Measurements from ENCODE around the gene KIF26B.
"Not testable (repeated sequence)": the region's sequence is repeated elsewhere in the genome, so short reads cannot be mapped to it uniquely, and the experiment has no call there.

The KIF26B gene

GRCh38 chr1:245118066-245118465 is 36.7 kb upstream of the KIF26B start:
- H3K9me3 ChIP-seq (ENCODE audit: control insufficient read depth, low read length), result no peaks in the 10 kb centered on the region
- H3K4me3 ChIP-seq (ENCODE audit: low read length), result no peak overlapping the region
- no peaks in the 10 kb centered on the region for H3K4me1 ChIP-seq (ENCODE audit: control insufficient read depth, insufficient read depth, low read length)
- H3K9ac ChIP-seq (ENCODE audit: low read length), result no peak overlapping the region
- no peaks in the 10 kb centered on the region for H3K27me3 ChIP-seq (replicated peaks; ENCODE audit: control insufficient read depth, insufficient read depth, low read length)
- H3K36me3 ChIP-seq (ENCODE audit: control insufficient read depth, insufficient read depth, low read length, severe bottlenecking), result no peaks in the 10 kb centered on the region
- no peak for DNase-seq (ENCODE audit: low read depth)

- no peaks in the 10 kb centered on the region for H3K4me1 ChIP-seq (ENCODE audit: control insufficient read depth, insufficient read depth, low read length)
- H3K36me3 ChIP-seq (ENCODE audit: control insufficient read depth, insufficient read depth, low read length, severe bottlenecking), result no peaks in the 10 kb centered on the region
- H3K4me3 ChIP-seq (ENCODE audit: low read length), result no peak overlapping the region
- no peaks in the 10 kb centered on the region for H3K9me3 ChIP-seq (ENCODE audit: control insufficient read depth, low read length)
- no peak for DNase-seq (ENCODE audit: low read depth)
- no peaks in the 10 kb centered on the region for H3K27me3 ChIP-seq (replicated peaks; ENCODE audit: control insufficient read depth, insufficient read depth, low read length)
- no peak overlapping the region for H3K9ac ChIP-seq (ENCODE audit: low read length)
Measured at GRCh38 chr1:245118806-245119205, 36.0 kb upstream of the KIF26B start.

DNA sequence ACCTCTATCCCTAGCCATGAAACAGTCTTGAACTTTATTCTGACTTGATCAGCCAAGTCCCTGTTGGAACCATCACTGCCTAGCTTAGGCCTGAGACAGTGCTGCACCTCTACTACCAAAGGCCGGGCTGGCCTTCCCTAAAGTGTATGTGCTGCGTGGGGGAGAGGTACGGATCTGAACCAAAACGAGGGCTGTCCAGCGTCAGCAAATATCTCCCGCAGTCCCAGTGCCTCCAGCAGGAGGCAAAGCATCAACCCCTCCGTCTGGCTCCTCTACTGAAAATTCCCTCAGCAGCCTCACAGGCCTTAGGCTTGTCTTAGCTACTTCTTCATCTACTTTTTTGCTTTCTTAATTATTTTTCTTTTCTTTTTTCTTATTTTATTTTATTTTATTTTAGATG is 33.3 kb upstream of the KIF26B start:
- Histone ChIP-seq H3K4me3 (ENCODE audit: low read length) (no peak overlapping the region), H3K9ac (ENCODE audit: low read length) (no peak overlapping the region), H3K27me3 (replicated peaks; ENCODE audit: control insufficient read depth, insufficient read depth, low read length) (no peaks in the 10 kb centered on the region), H3K4me1 (ENCODE audit: control insufficient read depth, insufficient read depth, low read length) (no peaks in the 10 kb centered on the region), H3K9me3 (ENCODE audit: control insufficient read depth, low read length) (no peaks in the 10 kb centered on the region), H3K36me3 (ENCODE audit: control insufficient read depth, insufficient read depth, low read length, severe bottlenecking) (no peaks in the 10 kb centered on the region)
- DNase-seq (ENCODE audit: low read depth), result no peak

DNA sequence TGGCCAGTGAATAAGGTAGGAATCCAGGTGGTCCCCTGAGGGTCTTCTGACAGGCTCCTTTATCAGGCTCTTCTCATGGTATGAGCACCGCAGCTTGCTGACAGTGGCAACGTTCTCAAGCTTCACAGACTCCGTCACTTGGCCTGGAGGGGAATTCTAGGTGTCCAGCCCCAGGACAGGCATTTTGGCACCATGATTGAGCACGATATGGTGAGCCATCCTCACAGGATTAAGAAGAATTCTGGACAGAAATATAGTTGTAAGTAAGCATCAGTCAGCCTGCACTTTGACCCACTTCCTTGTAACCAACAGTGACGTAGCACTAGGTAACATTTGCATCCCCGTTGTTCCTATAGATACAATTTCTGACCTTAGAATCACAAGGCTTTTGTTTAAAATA is 30.5 kb upstream of the KIF26B start:
- Histone ChIP-seq H3K9me3 (ENCODE audit: control insufficient read depth, low read length) (no peaks in the 10 kb centered on the region), H3K27me3 (replicated peaks; ENCODE audit: control insufficient read depth, insufficient read depth, low read length) (peaks cover 5% of the 10 kb centered on the region), H3K4me3 (ENCODE audit: low read length) (no peak overlapping the region), H3K36me3 (ENCODE audit: control insufficient read depth, insufficient read depth, low read length, severe bottlenecking) (no peaks in the 10 kb centered on the region), H3K4me1 (ENCODE audit: control insufficient read depth, insufficient read depth, low read length) (no peaks in the 10 kb centered on the region), H3K9ac (ENCODE audit: low read length) (no peak overlapping the region)
- no peak for DNase-seq (ENCODE audit: low read depth)

GRCh38 chr1:245124644-245125043 is 30.1 kb upstream of the KIF26B start:
- no peak overlapping the region for H3K4me3 ChIP-seq (ENCODE audit: low read length)
- H3K4me1 ChIP-seq (ENCODE audit: control insufficient read depth, insufficient read depth, low read length), result no peaks in the 10 kb centered on the region
- H3K9ac ChIP-seq (ENCODE audit: low read length), result no peak overlapping the region
- DNase-seq (ENCODE audit: low read depth), result no peak
- peaks cover 5% of the 10 kb centered on the region for H3K27me3 ChIP-seq (replicated peaks; ENCODE audit: control insufficient read depth, insufficient read depth, low read length)
- H3K36me3 ChIP-seq (ENCODE audit: control insufficient read depth, insufficient read depth, low read length, severe bottlenecking), result no peaks in the 10 kb centered on the region
- no peaks in the 10 kb centered on the region for H3K9me3 ChIP-seq (ENCODE audit: control insufficient read depth, low read length)

- Histone ChIP-seq H3K9me3 (ENCODE audit: control insufficient read depth, low read length) (no peaks in the 10 kb centered on the region), H3K36me3 (ENCODE audit: control insufficient read depth, insufficient read depth, low read length, severe bottlenecking) (no peaks in the 10 kb centered on the region), H3K27me3 (replicated peaks; ENCODE audit: control insufficient read depth, insufficient read depth, low read length) (peaks cover 9% of the 10 kb centered on the region), H3K4me1 (ENCODE audit: control insufficient read depth, insufficient read depth, low read length) (no peaks in the 10 kb centered on the region), H3K4me3 (ENCODE audit: low read length) (no peak overlapping the region), H3K9ac (ENCODE audit: low read length) (no peak overlapping the region)
- no peak for DNase-seq (ENCODE audit: low read depth)
Measured at GRCh38 chr1:245126530-245126929, 28.3 kb upstream of the KIF26B start.

DNA sequence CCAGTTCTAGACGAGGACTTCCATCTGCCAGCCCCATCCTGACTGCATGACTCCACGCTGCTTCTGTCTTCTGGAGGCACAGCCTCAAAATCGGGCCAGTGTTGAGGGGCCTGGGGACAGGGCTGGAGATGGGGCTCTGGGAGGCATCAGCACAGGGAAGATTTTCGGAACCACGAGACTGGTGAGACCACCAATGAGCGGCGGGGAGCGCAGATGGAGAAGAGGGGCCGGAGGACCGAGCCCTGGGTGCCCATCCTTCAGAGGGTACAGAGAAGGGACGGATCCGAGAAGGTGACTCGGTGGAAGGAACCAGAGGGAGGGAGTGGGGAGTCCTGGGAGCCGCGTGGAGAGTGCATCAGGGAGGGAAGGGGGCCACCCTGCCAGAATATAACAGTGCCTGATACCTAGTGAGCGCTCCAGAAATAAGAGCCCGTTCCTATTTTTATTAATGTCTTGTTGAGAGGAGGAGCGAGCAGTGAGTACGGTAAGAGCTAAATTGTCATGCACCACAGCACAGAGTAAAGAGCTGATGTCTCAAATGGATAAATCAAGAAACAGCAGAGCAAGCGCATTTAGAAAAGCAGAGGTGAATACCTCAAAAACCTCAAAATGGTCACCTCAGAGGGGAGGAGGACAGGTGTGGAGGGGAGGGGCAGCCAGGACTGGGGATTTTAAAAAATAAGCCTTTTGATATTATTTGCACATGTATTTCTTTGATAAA is 26.2 kb upstream of the KIF26B start:
- H3K4me1 ChIP-seq (ENCODE audit: control insufficient read depth, insufficient read depth, low read length), result no peaks in the 10 kb centered on the region
- no peak for DNase-seq (ENCODE audit: low read depth)
- no peaks in the 10 kb centered on the region for H3K9me3 ChIP-seq (ENCODE audit: control insufficient read depth, low read length)
- H3K27me3 ChIP-seq (replicated peaks; ENCODE audit: control insufficient read depth, insufficient read depth, low read length), result peaks cover 14% of the 10 kb centered on the region
- H3K9ac ChIP-seq (ENCODE audit: low read length), result no peak overlapping the region
- H3K36me3 ChIP-seq (ENCODE audit: control insufficient read depth, insufficient read depth, low read length, severe bottlenecking), result no peaks in the 10 kb centered on the region
- no peak overlapping the region for H3K4me3 ChIP-seq (ENCODE audit: low read length)

GRCh38 chr1:245129319-245130240 is 25.2 kb upstream of the KIF26B start:
- no peaks in the 10 kb centered on the region for H3K9me3 ChIP-seq (ENCODE audit: control insufficient read depth, low read length)
- no peak for DNase-seq (ENCODE audit: low read depth)
- no peaks in the 10 kb centered on the region for H3K36me3 ChIP-seq (ENCODE audit: control insufficient read depth, insufficient read depth, low read length, severe bottlenecking)
- no peak overlapping the region for H3K9ac ChIP-seq (ENCODE audit: low read length)
- peaks cover 17% of the 10 kb centered on the region for H3K27me3 ChIP-seq (replicated peaks; ENCODE audit: control insufficient read depth, insufficient read depth, low read length)
- H3K4me1 ChIP-seq (ENCODE audit: control insufficient read depth, insufficient read depth, low read length), result no peaks in the 10 kb centered on the region
- H3K4me3 ChIP-seq (ENCODE audit: low read length), result no peak overlapping the region

DNA sequence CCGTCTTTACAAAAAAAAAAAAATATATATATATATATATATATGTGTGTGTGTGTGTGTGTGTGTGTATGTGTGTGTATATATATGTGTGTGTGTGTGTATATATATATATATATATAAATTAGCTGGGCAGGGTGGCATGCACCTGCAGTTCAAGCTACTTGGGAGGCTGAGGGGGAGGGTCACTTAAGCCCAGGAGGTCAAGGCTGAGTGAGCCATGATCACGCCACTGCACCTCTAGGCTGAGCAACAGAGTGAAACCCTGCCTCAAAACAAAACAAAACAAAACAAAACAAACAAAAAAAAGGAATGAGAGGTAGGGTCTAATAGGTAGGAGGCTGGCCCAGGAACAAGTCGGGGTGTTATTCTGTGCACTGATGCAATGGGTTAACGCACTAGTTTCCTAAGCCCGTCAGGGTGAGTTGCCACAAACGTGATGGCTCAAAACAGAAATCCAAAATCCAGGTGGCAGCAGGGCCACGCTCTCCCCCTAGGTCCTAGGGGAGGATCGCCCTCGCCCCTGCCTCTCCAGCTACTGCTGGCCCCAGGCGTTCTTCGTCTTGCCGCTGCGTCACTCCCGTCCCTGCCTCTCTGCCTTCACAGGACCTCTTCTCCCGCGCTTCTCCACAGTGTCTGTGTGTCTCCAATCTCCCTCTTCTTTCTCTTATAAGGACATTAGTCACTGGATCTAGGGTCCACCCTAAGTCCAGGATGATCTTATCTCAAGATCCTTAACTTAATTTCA is 24.3 kb upstream of the KIF26B start:
- H3K27me3 ChIP-seq (replicated peaks; ENCODE audit: control insufficient read depth, insufficient read depth, low read length), result peaks cover 17% of the 10 kb centered on the region
- H3K36me3 ChIP-seq (ENCODE audit: control insufficient read depth, insufficient read depth, low read length, severe bottlenecking); H3K4me1 ChIP-seq (ENCODE audit: control insufficient read depth, insufficient read depth, low read length); DNase-seq (ENCODE audit: low read depth); H3K9ac ChIP-seq (ENCODE audit: low read length); H3K4me3 ChIP-seq (ENCODE audit: low read length); H3K9me3 ChIP-seq (ENCODE audit: control insufficient read depth, low read length): not testable (repeated sequence)

- no peaks in the 10 kb centered on the region for H3K4me1 ChIP-seq (ENCODE audit: control insufficient read depth, insufficient read depth, low read length)
- H3K9me3 ChIP-seq (ENCODE audit: control insufficient read depth, low read length), result no peaks in the 10 kb centered on the region
- no peak overlapping the region for H3K4me3 ChIP-seq (ENCODE audit: low read length)
- no peak for DNase-seq (ENCODE audit: low read depth)
- H3K27me3 ChIP-seq (replicated peaks; ENCODE audit: control insufficient read depth, insufficient read depth, low read length), result peaks cover 17% of the 10 kb centered on the region
- no peaks in the 10 kb centered on the region for H3K36me3 ChIP-seq (ENCODE audit: control insufficient read depth, insufficient read depth, low read length, severe bottlenecking)
- H3K9ac ChIP-seq (ENCODE audit: low read length), result no peak overlapping the region
Measured at GRCh38 chr1:245131026-245131393, 23.8 kb upstream of the KIF26B start.

DNA sequence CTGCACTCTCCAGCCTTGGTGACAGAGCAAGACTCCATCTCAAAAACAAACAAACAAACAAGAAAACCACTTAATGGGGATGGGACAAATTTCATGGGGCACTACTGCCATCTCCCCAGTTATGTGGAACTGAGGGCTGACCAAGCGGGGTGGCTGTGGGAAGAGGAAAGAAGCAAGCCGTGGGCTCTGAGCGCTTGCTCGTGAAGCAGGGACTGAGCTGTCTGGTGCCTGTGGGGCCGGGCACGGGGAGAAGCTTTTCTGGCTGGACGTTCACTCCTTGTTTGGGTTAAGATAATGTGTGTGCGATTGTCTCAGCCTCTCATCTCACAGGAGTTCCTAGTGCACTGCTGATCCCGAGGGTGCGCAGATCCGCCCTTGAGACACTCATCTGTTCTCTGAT is 22.0 kb upstream of the KIF26B start:
- DNase-seq (ENCODE audit: low read depth), result no peak
- Histone ChIP-seq H3K9ac (ENCODE audit: low read length) (no peak overlapping the region), H3K27me3 (replicated peaks; ENCODE audit: control insufficient read depth, insufficient read depth, low read length) (peaks cover 18% of the 10 kb centered on the region), H3K4me1 (ENCODE audit: control insufficient read depth, insufficient read depth, low read length) (no peaks in the 10 kb centered on the region), H3K9me3 (ENCODE audit: control insufficient read depth, low read length) (peaks cover 3% of the 10 kb centered on the region), H3K36me3 (ENCODE audit: control insufficient read depth, insufficient read depth, low read length, severe bottlenecking) (no peaks in the 10 kb centered on the region), H3K4me3 (ENCODE audit: low read length) (no peak overlapping the region)
